GM23248 (cell line): Measurements from ENCODE around the gene MKLN1. TPM values are rescaled to one million over a fixed set of nuclear protein-coding genes. Genes with fewer than 3 reads are reported as not detected.
"Not testable (repeated sequence)": the region's sequence is repeated elsewhere in the genome, so short reads cannot be mapped to it uniquely, and the experiment has no call there.

Source experiments
- DNase-seq: peaks from one replicate; pipeline ENCODE4 v3.0.0-alpha.2; 2015
- H2AFZ ChIP-seq: fragments of 200-600 bp; sonication (generic); 2 replicates; pipeline ENCODE4 v1.6.1; 2016; ENCODE audit warnings: antibody characterized with exemption
- H3F3A ChIP-seq: fragments of 200-600 bp; sonication (generic); 2 replicates; pipeline ENCODE4 v1.6.1; 2016; ENCODE audit warnings: mild to moderate bottlenecking, antibody characterized with exemption, mixed run types; ENCODE audit not compliant: insufficient read depth
- H3K27ac ChIP-seq: fragments of 200-600 bp; sonication (generic); 2 replicates; pipeline ENCODE4 v1.5.1; 2016; ENCODE audit warnings: mild to moderate bottlenecking
- H3K27me3 ChIP-seq: fragments of 200-600 bp; sonication (generic); replicated peaks from 2 replicates; pipeline ENCODE4 v1.6.1; 2016; ENCODE audit warnings: mild to moderate bottlenecking; ENCODE audit not compliant: insufficient read depth
- H3K36me3 ChIP-seq: fragments of 200-600 bp; sonication (generic); 2 replicates; pipeline ENCODE4 v1.6.1; 2016; ENCODE audit warnings: low read depth, mild to moderate bottlenecking
- H3K4me1 ChIP-seq: fragments of 200-600 bp; sonication (generic); 2 replicates; pipeline ENCODE4 v1.6.1; 2016; ENCODE audit warnings: mild to moderate bottlenecking; ENCODE audit not compliant: insufficient read depth
- H3K4me2 ChIP-seq: fragments of 200-600 bp; sonication (generic); one replicate; pipeline ENCODE4 v1.6.1; 2016; ENCODE audit warnings: mild to moderate bottlenecking; ENCODE audit not compliant: unreplicated experiment
- H3K4me3 ChIP-seq: fragments of 200-600 bp; sonication (generic); 2 replicates; pipeline ENCODE4 v1.5.1; 2016; ENCODE audit warnings: mild to moderate bottlenecking
- H3K79me2 ChIP-seq: fragments of 200-600 bp; sonication (generic); 2 replicates; pipeline ENCODE4 v1.6.1; 2016; ENCODE audit warnings: mild to moderate bottlenecking; ENCODE audit not compliant: insufficient read depth
- H3K9ac ChIP-seq: fragments of 200-600 bp; sonication (generic); 2 replicates; pipeline ENCODE4 v1.6.1; 2016; ENCODE audit warnings: mild to moderate bottlenecking
- H3K9me2 ChIP-seq: fragments of 200-600 bp; sonication (generic); 2 replicates; pipeline ENCODE4 v1.6.1; 2016; ENCODE audit warnings: mixed run types, mild to moderate bottlenecking, moderate library complexity; ENCODE audit not compliant: insufficient read depth
- H3K9me3 ChIP-seq: fragments of 200-600 bp; sonication (generic); one replicate; pipeline ENCODE4 v1.6.1; 2017; ENCODE audit warnings: low read depth
- H4K20me1 ChIP-seq: fragments of 200-600 bp; sonication (generic); 2 replicates; pipeline ENCODE4 v1.6.0; 2016; ENCODE audit not compliant: insufficient read depth
- EZH2 ChIP-seq: fragments of 200-600 bp; sonication (generic); IDR thresholded peaks from 2 replicates; pipeline ENCODE4 v1.6.1; 2018; ENCODE audit warnings: antibody characterized with exemption, mild to moderate bottlenecking; ENCODE audit not compliant: insufficient read depth, poor library complexity, severe bottlenecking
- EZH2phosphoT487 ChIP-seq: fragments of 200-600 bp; sonication (generic); IDR thresholded peaks from 2 replicates; pipeline ENCODE4 v1.6.1; 2018; ENCODE audit warnings: antibody characterized with exemption, moderate library complexity, mild to moderate bottlenecking, low read depth; ENCODE audit not compliant: insufficient read depth
- WGBS, 2 experiments: methylation state at CpG; one replicate each; pipeline ENCODE4 v1.1.6; 2015 to 2017; ENCODE audit warnings: low lambda C conversion rate in 2 of 2, low coverage in 1 of 2; ENCODE audit errors: missing lambda C conversion rate in 2 of 2; 5-methylcytosine and 5-hydroxymethylcytosine counted together
- in situ Hi-C: fragments of 300-500 bp; cut with MboI; formaldehyde crosslinking; loops from 2 replicates; pipeline ENCODE4 v1.15.0; 2020
- polyA plus RNA-seq: library from polyadenylated mRNA; unstranded; fragments of >200 nt; fragmentation: Nextera tagmentation; extraction: Ambion mirVana; gene quantifications from 2 replicates; pipeline ENCODE4 v1.2.1, GENCODE V29; 2016
- total RNA-seq: library from RNA; depleted of rRNA; stranded (reverse); fragments of >200 nt; shearing (Covaris generic); gene quantifications from 2 replicates; pipeline ENCODE4 v1.2.3, GENCODE V29; 2014

MKLN1 gene
- total and polyA plus RNA-seq, 2 experiments from 2014 or later = 32.1 to 35.7 TPM

GRCh38 chr7:131455546-131455945 is 127.9 kb downstream of the MKLN1 start:
- Histone ChIP-seq H3K4me1 (peaks cover 3% of the 10 kb centered on the region; the same call in 1 of the 2 replicates), H3K27ac (no peak overlapping the region), H3K4me2 (no peak overlapping the region), H3K9me3 (no peaks in the 10 kb centered on the region), H3K4me3 (no peak overlapping the region), H3K27me3 (no peaks in the 10 kb centered on the region), H3K9ac (no peak overlapping the region), H2AFZ (no peak overlapping the region), H3K36me3 (peaks cover 24% of the 10 kb centered on the region; the same call in 1 of the 2 replicates), H3F3A (peaks cover 4% of the 10 kb centered on the region; the same call in 1 of the 2 replicates), H4K20me1 (no peaks in the 10 kb centered on the region), H3K9me2 (no peaks in the 10 kb centered on the region; the same call in 1 of the 2 replicates), H3K79me2 (peaks cover 16% of the 10 kb centered on the region; the same call in 1 of the 2 replicates)
- WGBS, 2 experiments = 72 to 73% methylated on average over 7 of the region's 7 CpGs
- no peak for DNase-seq
- TF ChIP-seq EZH2 (no peak), EZH2phosphoT487 (no peak)
- in situ Hi-C loops = no loop called here

- H3K4me1 ChIP-seq = peaks cover 3% of the 10 kb centered on the region; the same call in 1 of the 2 replicates
- no peak overlapping the region for H2AFZ ChIP-seq
- no peaks in the 10 kb centered on the region; the same call in 1 of the 2 replicates for H3K9me2 ChIP-seq
- DNase-seq = no peak
- H3K36me3 ChIP-seq = peaks cover 24% of the 10 kb centered on the region
- H3K9ac ChIP-seq = no peak overlapping the region
- H4K20me1 ChIP-seq = no peaks in the 10 kb centered on the region
- H3K4me3 ChIP-seq = no peak overlapping the region
- TF ChIP-seq EZH2phosphoT487 (no peak), EZH2 (no peak)
- WGBS, 2 experiments = 82 to 86% methylated on average over 3 of the region's 3 CpGs
- H3F3A ChIP-seq = peaks cover 4% of the 10 kb centered on the region; the same call in 1 of the 2 replicates
- H3K27me3 ChIP-seq = no peaks in the 10 kb centered on the region
- 0 out of 2 replicates have a peak, but pooled peaks cover 16% of the 10 kb centered on the region for H3K79me2 ChIP-seq
- H3K27ac ChIP-seq = no peak overlapping the region
- H3K9me3 ChIP-seq = no peaks in the 10 kb centered on the region
- H3K4me2 ChIP-seq = no peak overlapping the region
- in situ Hi-C loops = no loop called here
Observed at GRCh38 chr7:131456338-131456737, 128.7 kb downstream of the MKLN1 start.

- Histone ChIP-seq H3K27ac (no peak overlapping the region), H2AFZ (no peak overlapping the region), H3K4me2 (no peak overlapping the region), H3K9me3 (no peaks in the 10 kb centered on the region), H3K27me3 (no peaks in the 10 kb centered on the region), H3K9ac (no peak overlapping the region), H3K36me3 (peaks cover 26% of the 10 kb centered on the region), H3K79me2 (peaks cover 28% of the 10 kb centered on the region; the same call in 1 of the 2 replicates), H3K4me3 (no peak overlapping the region), H3K4me1 (peaks cover 3% of the 10 kb centered on the region; the same call in 1 of the 2 replicates), H3F3A (peaks cover 4% of the 10 kb centered on the region; the same call in 1 of the 2 replicates), H4K20me1 (no peaks in the 10 kb centered on the region), H3K9me2 (no peaks in the 10 kb centered on the region; the same call in 1 of the 2 replicates)
- 97 to 100% methylated on average over 1 of the region's 1 CpG for WGBS, 2 experiments
- no peak for TF ChIP-seq EZH2phosphoT487
- no peak for TF ChIP-seq EZH2
- in situ Hi-C loops = no loop called here
- peak; percentile 16 for DNase-seq
Observed at GRCh38 chr7:131459256-131459655, 131.6 kb downstream of the MKLN1 start.

- WGBS, 2 experiments = 97 to 99% methylated on average over 3 of the region's 3 CpGs
- in situ Hi-C loops = no loop called here
- Histone ChIP-seq H3K27me3 (no peaks in the 10 kb centered on the region), H3K4me3 (no peak overlapping the region), H3K9ac (no peak overlapping the region), H3K4me1 (peaks cover 3% of the 10 kb centered on the region; the same call in 1 of the 2 replicates), H3K9me2 (no peaks in the 10 kb centered on the region), H2AFZ (no peak overlapping the region), H3K4me2 (no peak overlapping the region), H4K20me1 (no peaks in the 10 kb centered on the region), H3K36me3 (peaks cover 40% of the 10 kb centered on the region), H3F3A (peaks cover 4% of the 10 kb centered on the region; the same call in 1 of the 2 replicates), H3K79me2 (peaks cover 28% of the 10 kb centered on the region; the same call in 1 of the 2 replicates), H3K27ac (no peak overlapping the region), H3K9me3 (no peaks in the 10 kb centered on the region)
- no peak for DNase-seq
- no peak for TF ChIP-seq EZH2
- TF ChIP-seq EZH2phosphoT487 = no peak
Observed at GRCh38 chr7:131462059-131462458, 134.4 kb downstream of the MKLN1 start.

- H3K27ac ChIP-seq, H3K9me2 ChIP-seq, H3K4me1 ChIP-seq, H2AFZ ChIP-seq, DNase-seq, H4K20me1 ChIP-seq, H3K9ac ChIP-seq, H3K4me2 ChIP-seq, in situ Hi-C loops, H3F3A ChIP-seq, H3K9me3 ChIP-seq, H3K27me3 ChIP-seq, H3K4me3 ChIP-seq: not testable (repeated sequence)
- peaks cover 40% of the 10 kb centered on the region for H3K36me3 ChIP-seq
- peaks cover 23% of the 10 kb centered on the region; the same call in 1 of the 2 replicates for H3K79me2 ChIP-seq
Observed at GRCh38 chr7:131462715-131463114, 135.0 kb downstream of the MKLN1 start.
